HG03378 (cell line): ENCODE measurements around the gene ZNF724.
"Not testable (repeated sequence)": the region's sequence is repeated elsewhere in the genome, so short reads cannot be mapped to it uniquely, and the experiment has no call there.

Experiments used
- ATAC-seq: cut with Tn5 transposase; IDR thresholded peaks from one replicate; pipeline ENCODE4 v1.9.1; 2021; ENCODE audit warnings: mild to moderate bottlenecking, moderate library complexity; ENCODE audit not compliant: unreplicated experiment

The ZNF724 gene

DNA sequence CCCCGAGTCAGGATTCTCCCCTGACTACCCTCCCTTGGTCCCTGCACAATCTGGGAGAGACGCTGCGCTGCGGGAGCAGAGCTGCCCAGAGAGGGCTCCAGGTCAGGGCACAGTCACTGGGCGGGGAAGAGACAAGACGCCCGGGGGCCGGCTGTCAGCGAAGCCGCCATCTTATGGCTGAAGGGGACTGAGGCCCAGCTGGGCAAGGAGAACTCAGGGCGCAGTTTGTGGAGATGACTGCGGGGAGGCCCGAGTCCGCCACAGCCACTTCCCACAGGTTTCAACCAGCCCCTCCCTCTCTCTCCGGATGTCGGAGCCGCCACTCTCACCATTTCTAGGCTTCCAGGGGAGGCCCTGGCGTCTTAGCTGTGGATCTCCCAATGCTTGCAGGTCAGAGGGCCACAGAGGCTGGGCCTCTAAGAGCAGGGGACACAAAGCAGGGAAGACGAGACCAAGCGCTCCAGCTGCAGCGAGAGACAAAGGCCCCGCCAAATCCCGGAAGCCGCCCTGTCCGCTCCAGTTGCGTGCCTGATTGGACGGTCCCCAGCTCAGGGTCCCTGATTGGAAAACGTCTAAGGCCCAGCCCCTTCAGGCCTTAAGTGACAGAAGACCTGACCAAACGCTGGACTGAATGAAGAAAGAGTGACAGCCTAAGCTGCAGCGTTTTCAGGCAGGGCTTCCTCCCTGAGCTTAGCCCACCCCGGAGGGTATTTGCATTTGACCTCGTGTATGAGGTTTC, at the start of gene ZNF724:
ZNF724 (minus strand) TSS at position 484 of the 739 bp plus-strand sequence; CDS start at position 332, 152 bp downstream.
- ATAC-seq: peak; percentile 98

DNA sequence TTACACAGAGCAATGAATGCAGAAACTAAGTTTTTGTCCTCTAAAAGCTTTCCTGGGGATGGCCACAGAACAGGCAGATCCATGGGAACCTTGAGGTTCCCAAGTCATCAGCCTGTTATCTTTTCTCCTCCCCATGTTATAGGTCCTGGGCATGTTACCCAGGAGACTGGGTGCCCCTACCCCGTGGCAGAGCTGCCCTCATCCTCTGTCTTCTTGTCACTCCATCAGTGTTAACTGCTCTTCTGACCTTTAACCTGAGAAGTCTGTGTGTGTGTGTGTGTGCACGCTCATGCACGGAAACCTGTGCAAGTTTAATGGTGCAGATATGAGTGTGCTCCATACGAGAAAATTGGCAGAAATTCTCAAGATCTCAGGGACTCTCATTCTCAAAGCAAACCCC, 43.9 kb upstream of the ZNF724 start:
- no peak for ATAC-seq

DNA sequence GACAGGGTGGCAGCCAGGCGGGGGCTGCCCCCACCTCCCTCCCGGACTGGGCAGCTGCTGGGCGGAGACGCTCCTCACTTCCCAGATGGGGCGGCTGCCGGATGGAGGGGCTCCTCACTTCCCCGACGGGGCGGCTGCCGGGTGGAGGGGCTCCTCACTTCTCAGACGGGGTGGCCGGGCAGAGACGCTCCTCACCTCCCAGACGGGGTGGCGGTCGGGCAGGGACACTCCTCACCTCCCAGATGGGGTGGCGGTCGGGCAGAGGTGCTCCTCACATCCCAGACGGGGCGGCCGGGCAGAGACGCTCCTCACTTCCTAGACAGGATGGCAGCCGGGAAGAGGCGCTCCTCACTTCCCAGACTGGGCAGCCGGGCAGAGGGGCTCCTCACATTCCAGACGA, 39.8 kb upstream of the ZNF724 start:
- ATAC-seq: not testable (repeated sequence)

DNA sequence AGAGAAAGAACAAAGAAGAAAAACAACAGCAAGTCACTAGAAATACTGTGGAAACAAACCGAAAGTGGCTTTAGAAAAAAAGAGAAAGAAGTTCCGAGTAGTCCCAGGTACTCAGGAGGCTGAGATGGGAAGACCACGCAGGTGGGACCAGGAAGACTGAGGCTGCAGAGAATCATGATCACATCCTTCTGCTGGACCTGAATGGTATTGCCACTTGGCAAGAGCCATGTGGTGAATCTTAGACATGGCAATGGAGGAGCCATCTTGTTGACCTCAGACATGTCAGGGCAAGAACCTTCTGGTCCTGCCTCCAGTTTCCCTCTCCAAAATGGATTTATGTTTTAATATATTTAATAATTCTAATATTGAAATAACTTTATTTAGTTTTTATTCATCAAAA, 37.4 kb upstream of the ZNF724 start:
- no peak for ATAC-seq

DNA sequence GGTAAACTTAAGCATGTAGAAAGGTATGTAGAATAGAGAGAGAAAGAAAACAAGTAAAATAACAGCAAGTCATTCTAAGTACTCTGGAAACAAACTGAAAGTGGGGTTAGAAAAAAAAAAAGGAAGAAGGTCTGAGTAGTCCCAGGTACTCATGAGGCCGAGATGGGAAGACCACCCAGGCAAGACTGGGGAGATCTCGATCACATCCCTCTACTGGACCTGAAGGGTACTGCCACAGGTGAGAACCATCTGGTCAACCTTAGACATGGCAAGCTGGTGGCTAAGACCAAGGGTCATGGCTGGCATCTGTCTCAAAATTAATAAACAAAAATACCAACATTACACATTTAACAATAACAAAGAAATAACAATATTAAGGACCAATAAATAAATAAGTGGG, 36.3 kb upstream of the ZNF724 start:
- no peak for ATAC-seq

DNA sequence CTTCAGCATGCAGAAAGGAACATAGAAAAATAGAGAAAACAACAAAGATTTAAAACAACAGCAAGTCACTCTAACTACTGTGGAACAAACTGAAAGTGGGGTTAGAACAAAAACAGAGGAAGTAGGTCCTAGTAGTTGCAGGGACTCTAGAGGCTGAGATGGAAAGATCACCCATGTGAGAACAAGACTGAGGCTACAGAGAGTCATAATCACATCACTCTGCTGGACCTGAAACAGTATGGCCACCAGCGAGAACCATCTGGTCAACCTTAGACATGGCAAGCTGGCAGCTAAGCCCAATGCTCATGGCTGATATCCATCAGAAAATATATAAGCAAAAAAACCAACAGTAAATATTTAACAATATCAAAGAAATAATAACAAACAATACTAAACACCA, 35.8 kb upstream of the ZNF724 start:
- ATAC-seq: no peak

DNA sequence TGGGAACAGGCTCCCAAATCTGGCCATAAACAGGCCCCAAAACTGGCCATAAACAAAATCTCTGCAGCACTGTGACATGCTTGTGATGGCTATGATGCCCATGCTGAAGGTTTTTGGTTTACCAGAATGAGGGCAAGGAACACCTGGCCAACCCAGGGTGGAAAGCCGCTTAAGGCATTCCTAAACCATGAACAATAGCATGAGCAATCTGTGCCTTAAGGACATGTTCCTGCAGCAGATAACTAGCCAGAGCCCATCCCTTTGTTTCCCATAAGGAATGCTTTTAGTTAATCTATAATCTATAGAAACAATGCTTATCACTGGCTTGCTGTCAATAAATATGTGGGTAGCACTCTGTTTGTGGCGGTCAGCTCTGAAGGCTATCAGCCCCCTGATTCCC, 35.1 kb upstream of the ZNF724 start:
- not testable (repeated sequence) for ATAC-seq

DNA sequence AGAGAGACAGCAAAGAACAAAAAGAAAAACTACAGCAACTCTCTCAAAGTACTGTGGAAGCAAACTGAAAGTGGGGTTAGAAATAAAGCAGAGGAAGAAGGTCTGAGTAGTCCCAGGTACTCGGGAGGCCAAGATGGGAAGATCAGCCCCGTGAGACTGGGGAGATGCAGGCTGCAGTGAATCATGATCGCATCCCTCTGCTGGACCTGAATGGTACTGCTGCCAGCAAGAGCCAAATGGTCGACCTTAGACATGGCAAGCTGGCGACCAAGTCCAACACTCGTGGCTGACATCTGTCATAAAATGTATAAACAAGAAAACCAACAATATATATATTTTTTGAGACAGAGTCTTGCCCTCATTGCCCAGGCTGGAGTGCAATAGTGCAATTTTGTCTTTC, 33.7 kb upstream of the ZNF724 start:
- ATAC-seq: no peak

DNA sequence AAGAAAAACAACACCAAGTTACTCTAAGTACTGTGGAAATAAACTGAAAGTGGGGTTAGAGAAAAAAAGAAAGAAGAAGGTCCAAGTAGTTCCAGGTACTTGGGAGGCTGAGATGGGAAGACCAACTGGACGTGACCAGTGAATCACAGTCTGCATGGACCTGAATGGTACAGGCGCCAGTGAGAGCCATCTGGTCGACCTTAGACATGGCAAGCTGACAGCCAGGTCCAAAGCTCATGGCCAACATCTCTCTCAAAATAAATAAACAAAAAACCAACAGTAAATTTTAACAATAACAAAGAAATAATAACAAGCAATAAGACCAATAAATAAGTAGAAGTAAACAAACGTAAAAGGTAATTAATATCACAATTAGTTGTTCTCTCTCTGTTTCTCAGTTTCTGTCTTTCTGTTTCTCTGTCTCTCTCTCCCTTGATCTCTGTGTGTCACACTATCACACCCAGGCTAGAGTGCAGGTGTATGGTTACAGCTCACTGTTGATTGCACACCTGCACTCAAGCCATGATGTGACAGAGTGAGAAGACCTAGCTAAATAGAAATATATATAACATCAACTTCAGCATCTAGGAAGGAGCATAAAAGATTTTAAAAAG, 31.6 kb upstream of the ZNF724 start:
- ATAC-seq: no peak

DNA sequence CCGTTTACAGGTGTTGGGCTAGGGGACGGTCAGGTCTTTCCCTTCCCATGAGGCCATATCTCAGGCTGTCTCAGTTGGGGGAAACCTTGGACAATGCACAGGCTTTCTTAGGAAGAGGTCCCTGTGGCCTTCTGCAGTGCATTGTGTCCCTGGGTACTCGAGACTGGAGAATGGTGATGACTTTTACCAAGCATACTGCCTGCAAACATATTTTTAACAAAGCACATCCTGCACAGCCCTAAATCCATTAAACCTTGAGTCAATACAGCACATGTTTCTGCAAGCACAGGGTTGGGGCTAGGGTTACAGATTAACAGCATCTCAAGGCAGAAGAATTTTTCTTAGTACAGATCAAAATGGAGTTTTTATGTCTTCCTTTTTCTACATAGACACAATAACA, 27.9 kb upstream of the ZNF724 start:
- ATAC-seq: not testable (repeated sequence)

DNA sequence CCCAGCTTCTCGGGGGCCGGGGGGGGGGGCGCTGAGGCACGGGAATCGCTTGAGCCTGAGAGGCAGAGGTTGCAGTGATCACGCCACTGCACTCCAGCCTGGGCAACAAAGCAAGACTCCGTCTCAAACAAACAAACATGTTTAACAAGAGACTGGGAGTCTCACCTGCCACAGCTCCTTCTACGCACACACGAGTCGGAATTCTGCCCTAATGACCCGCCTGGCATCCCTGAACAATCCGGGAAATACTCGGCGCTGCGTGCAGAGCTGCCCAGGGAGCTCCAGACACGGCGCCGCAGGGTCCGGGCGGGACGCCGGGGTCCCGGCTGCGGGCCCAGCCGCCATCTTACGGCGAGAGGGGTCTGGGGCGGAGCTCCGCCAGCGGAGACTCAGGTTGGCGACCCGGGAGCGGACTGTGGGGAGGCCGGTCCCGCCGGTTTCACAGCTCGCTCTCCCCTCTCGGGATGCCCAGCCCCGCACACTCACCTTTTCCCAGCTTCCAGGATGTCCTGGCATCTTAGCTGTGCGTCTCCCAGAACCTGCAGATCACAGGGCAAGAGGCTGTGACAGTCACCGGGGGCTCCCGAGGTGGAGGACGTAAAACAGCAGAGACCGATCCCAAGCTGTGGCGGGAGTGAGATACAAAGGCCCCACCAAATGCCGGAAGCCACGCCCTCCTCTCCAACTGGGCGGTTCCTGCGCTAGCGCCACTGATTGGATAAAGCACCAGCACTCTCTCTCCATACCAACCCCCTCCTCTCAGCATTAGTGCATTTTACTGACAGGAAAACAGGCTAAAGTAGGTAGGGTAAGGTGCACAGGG, 23.6 kb upstream of the ZNF724 start:
- peak; percentile 98 for ATAC-seq

DNA sequence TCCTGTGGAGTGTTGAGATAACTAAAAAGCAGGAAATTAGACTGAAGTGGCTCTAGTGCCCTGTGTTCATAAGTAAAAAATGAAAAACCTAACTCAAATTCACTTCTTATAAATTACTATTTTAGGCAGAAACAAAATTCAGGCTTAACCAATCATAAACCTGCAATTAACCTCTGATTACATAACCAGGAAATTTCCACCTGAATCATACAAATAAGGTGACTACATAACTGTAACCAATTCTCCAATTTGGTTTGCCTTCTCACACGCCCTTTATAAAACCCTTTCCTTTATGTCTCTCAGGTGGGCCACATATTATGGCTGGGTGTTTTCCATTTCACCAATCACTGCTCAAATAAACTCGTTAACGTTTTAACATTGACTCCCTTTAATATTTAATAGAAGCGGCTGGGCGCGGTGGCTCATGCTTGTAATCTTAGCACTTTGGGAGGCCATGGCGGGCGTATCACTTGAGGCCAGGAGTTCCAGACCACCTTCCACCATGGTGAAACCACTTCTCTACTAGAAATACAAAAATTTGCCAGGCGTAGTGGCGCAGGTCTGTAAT, 22.9 kb upstream of the ZNF724 start:
- no peak for ATAC-seq

DNA sequence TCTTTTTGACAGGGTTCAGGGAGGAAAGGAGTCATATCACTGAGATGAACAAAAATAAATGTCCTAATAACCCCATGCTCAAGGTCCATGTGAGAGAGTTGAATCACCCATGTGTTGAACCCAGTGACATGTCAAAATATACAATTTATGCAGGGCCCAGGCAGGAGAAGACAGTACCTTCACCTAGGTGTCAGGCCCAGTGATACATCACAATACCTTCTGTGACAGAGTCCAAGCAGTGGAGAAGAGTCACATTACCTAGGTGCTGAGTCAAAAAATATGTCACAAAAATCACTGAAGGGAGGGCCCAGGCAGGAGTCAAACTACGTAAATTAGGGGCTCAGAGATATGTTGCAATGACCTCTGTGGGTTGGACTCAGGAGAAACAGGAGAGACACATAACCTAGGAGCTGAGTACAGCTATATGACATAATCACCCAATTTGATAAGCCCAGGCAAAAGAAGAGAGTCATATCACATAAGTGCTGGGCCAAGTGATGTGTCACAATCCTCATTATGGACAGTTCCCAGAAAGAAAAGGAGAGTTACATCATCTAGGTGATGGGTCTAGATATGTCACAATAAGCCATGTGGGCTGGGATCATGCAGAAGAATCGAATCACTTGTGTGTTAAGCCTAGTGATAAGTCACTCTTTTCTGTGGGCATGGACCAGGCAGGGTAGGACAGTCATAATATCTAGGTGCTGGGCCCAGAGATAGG, 13.8 kb upstream of the ZNF724 start:
- ATAC-seq: no peak

DNA sequence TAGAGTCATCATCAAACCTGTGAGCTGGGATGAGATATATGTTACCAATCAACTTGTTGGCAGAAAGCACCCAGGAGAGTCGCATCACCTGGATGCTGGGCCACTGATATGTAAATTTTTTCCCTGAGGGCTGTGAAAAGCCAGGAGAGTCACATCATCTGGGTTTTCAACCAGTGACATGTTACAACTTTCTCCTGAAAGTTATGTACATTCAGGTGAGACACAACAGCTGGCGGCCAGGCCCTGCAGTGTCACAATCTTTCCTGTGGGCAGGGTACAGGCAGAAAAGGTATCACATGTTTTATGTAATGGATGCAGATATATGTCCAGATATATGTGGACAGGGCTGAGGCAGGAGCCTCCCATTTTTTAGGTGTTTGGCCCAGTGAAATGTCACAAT, 13.2 kb upstream of the ZNF724 start:
- ATAC-seq: no peak

DNA sequence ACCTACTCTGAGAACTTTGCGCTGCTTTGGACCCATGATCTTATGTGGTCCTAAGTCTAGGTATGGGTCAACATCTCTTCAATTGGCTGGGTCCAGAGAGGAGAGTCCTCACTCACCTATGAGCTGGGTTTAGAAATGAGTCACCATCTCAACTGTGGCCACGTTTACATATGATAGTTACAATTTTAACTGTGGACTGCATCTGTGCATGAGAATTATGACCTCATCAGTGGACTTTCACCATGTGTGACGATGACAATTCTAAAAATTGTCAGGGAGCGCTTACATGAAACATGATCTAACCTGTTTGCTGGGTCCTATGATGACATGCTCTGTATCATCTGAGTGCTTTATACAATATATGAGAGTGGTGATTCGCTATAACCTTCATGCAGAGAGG, 12.7 kb upstream of the ZNF724 start:
- no peak for ATAC-seq

DNA sequence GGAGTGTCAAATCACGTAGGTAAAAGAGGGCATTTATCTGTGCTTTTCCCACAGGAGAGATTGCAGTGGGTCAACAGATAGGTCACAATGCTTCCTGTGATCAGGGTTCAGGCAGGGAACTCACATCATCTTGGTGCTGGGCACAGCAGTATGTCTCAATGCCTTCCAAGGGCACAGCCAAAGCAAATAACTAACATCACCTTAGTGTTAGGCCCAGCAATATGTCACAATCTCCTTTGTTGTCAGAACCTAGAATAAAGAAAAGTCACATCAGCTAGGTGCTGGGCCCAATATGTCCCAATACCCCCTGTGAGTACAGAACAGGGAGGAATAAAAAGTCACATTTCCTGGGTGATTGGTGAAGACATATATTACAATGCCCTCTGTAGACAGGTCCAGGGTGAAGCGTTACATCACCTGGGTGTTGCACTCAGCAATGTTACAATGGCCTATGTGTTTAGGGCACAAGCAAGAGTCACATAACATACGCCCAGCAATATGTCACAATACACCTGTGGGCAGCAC, 11.4 kb upstream of the ZNF724 start:
- ATAC-seq: no peak

DNA sequence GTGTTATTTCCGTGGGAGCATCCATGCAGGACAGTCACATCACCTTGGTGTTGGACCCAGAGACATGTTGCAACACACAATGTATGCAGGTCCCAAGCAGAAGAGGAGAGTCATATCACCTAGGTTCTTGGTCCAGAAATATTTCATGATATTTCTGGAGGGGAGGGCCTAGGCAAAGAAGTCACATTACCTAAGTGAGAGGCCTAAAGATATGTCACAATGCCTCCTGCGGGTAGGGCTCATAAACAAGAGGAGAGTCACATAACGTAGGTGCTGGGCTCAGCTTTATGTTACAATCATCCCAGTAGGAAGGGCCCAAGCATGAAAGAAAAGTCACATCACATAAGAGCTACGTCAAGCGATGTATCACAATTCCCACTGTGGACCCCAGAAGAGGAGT, 10.8 kb upstream of the ZNF724 start:
- ATAC-seq: no peak

DNA sequence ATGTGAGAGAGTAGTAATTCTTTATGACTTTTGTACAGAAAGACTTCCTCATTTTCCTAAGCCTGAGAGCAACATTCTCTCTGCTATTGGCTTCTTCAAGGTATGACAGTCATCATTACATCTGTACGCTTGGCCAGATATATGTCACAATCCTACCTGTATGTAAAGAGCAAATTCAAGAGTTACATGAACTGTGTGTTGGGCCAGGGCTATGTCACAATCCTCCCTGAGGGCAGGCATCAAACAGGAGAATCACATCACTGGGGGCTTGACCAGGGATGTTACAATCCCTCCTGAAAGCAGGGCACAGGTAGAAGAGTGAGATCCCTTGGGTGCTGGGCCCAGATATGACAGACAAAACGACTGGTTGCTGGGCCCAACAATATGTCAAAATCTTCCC, 9.8 kb upstream of the ZNF724 start:
- ATAC-seq: no peak

DNA sequence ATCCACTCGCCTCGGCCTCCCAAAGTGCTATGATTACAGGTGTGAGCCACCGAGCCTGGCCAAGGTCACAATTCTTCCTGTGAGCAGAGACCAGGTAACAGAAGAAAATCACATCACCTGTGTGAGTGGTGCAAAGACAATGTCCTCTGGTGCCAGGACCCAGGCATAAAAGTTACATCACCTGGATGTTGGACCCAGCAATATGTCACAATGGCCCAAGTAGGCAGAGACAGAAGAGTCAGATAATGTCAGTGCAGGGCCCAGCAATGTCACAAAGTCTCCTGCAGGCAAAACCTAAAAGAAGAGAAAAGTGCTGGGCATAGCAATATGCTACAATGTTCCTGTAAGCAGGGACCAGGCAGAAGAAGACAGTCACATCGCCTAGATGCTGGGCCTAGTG, 5.5 kb upstream of the ZNF724 start:
- ATAC-seq: no peak

DNA sequence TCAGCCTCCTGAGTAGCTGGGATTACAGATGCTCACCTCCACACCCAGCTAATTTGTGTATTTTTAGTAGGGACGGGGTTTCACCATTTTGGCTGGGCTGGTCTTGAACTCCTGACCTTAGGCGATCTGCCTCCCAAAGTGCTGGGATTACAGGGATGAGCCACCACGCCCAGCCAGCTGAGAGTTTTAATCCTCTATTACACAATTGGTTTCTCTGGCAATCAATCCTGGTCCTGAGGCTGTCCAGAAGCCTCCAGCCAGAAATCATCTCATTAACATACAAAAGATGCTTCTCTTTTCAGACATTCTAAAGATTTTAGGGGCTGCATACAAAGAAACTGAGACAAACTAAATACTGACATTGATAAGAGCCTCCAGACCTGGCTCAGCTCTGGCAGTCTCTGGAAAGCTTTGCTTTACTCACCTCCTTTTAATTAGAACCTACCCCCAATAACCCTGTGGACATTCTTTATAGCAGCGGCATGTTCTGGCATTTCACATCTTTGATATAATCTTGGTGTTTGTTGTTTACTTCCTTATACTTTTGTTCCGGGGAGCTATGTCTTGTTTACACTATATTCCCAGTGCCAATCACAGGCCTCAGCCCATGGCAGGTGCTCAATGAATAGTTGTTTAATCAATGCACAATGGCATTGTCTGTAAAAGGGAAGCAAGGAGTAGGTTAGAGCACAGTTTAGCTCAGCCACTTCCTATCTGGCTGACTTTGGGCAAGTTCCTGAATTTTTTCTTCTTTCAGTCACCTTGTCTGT, 4.1 kb upstream of the ZNF724 start:
- no peak for ATAC-seq
